Ecto neural progenitor cell (in vitro differentiated cells): ENCODE data around the gene CDC42BPG.

ENCODE experiments used
- DNase-seq: peaks from one replicate; pipeline ENCODE4 v3.0.0-alpha.2; 2018; ENCODE audit warnings: low spot score

The CDC42BPG gene, protein sequence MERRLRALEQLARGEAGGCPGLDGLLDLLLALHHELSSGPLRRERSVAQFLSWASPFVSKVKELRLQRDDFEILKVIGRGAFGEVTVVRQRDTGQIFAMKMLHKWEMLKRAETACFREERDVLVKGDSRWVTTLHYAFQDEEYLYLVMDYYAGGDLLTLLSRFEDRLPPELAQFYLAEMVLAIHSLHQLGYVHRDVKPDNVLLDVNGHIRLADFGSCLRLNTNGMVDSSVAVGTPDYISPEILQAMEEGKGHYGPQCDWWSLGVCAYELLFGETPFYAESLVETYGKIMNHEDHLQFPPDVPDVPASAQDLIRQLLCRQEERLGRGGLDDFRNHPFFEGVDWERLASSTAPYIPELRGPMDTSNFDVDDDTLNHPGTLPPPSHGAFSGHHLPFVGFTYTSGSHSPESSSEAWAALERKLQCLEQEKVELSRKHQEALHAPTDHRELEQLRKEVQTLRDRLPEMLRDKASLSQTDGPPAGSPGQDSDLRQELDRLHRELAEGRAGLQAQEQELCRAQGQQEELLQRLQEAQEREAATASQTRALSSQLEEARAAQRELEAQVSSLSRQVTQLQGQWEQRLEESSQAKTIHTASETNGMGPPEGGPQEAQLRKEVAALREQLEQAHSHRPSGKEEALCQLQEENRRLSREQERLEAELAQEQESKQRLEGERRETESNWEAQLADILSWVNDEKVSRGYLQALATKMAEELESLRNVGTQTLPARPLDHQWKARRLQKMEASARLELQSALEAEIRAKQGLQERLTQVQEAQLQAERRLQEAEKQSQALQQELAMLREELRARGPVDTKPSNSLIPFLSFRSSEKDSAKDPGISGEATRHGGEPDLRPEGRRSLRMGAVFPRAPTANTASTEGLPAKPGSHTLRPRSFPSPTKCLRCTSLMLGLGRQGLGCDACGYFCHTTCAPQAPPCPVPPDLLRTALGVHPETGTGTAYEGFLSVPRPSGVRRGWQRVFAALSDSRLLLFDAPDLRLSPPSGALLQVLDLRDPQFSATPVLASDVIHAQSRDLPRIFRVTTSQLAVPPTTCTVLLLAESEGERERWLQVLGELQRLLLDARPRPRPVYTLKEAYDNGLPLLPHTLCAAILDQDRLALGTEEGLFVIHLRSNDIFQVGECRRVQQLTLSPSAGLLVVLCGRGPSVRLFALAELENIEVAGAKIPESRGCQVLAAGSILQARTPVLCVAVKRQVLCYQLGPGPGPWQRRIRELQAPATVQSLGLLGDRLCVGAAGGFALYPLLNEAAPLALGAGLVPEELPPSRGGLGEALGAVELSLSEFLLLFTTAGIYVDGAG (N-terminal part only)

DNA sequence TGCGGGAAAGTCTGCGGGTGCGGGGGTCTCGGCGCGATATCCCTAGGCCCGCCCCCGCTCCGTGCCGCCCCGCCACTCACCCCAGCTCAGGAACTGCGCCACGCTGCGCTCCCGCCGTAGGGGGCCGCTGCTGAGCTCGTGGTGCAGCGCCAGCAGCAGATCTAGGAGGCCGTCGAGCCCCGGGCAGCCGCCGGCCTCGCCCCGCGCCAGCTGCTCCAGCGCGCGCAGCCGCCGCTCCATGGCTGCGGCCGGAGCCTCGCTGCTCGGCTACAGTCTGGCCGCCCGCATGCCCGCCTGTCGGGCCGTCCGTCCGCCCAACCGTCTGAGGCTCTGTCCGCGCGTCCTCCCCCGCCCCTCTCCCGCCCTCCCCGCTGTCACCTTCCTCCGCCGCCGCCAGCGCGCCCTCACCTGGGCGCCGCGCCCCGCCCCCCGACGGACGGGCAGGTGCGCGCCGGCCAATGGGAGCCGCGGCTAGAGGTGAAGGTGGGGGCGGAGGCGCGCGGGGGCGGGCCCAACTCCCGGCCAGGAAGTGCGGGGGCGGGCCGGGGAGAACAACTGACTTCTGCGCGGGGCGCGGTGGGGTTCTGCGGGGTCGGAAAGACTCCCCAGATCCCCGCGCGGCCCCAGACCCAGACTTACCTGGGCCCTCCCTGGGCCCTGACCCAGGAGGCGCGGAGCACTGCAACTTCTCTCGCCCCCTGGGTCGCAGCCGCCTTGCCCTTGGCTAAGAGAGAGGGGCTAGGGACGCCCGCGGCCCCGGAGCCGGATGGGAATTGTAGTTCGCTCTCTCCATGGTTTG lies at the start of gene CDC42BPG:
Gene CDC42BPG, minus strand, starts transcription at position 324 of the 799 bp plus-strand sequence. Its CDS starts 84 bp downstream, at position 240.
- peak; percentile 76 for DNase-seq

DNA sequence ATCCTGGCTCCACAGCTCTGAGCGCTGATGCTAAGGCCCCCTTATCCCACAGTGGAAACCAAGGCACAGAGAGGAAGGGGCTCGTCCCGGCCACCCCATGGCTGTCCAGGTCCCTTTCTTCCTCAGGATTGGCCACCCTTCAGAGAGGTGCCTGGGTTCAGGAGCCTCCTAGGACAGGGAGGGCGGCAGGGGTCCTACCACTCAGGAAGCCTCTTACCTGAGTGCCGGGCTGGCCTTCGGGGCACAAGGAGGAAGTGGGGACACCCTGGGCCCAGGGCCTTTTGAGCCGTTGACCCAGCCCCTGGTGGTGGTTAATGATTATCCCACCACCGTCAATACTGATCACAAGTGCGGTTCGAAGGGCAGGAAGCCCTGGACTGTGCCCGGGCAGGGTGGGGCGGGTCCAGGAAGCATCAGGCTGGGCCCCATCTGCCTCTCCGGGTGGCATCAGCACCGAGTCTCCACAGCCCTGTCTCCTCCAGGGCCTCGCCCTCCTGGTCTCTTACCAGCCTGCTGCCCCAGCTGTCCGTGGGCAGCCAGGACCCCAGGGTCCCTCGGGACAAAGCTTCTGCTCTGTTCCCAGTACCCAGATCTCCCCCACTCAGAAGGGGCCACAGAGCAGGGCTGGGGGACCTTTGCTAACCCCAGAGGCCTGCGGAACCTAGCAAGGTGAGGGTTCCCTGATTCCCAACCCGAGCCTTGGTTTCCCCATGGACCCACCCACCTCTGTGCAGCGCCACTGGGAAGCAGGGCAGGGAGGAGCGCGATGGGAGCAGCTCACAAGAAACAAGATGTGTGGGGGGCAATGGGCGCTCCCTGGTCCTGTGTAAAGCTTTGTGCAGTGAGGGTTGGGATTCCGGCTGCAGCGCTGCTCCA lies 49.0 kb upstream of the CDC42BPG start:
- no peak for DNase-seq

DNA sequence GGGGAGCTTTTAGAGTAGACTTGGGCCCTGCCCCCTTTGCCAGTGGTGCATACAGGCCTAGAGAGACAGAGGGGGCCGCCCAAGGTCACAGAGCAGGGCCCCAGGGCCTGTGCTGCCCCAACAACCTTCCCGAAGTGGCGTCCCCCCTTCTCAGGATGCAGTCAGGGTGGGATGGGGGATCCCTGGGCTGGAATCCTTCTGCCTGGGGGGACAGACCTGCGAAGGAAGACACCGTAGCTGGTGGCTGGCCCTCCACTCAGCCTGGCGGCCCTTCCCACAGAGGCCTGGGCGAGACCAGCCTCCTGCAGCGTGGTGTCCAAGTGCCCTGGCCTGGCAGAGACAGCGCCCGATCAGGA lies 48.4 kb upstream of the CDC42BPG start:
- DNase-seq, result no peak

DNA sequence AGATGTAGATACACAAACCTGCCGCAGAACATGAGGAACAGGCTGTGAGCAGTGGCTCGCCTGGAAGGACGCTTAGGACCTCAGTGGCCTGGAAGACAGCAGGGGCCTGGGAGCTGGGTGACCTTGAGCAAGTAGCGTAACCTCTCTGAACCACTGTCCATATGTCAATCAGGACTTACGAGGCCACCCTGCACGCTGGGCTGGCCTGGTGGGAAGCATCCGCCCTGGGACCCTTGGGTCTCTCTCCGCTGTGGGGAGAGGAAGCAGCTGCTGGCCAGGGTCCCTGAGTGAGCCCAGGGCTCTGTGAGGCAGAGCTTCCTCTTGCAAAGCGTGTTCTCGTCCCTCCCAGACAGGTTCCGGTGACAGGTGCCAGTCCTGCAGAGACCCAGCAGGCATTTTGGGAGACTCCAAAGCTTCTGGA lies 48.0 kb upstream of the CDC42BPG start:
- DNase-seq, result no peak

DNA sequence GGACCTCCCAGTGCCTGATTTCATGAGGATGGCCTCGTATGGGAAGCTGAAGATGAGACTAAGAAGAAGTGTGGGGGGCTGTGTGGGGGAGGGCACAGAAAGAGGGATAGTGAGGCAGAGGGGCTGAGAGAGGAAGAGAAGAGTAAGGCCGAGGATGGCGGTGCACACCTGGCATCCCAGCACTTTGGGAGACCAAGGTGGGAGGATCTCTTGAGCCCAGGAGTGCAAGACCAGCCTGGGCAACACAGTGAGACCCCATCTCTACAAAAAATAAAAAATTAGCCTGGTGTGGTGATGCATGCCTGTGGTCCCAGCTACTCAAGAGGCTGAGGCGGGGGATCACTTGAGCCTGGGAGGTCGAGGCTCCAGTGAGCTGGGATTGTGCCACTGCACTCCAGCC lies 47.4 kb upstream of the CDC42BPG start:
- DNase-seq, result no peak

DNA sequence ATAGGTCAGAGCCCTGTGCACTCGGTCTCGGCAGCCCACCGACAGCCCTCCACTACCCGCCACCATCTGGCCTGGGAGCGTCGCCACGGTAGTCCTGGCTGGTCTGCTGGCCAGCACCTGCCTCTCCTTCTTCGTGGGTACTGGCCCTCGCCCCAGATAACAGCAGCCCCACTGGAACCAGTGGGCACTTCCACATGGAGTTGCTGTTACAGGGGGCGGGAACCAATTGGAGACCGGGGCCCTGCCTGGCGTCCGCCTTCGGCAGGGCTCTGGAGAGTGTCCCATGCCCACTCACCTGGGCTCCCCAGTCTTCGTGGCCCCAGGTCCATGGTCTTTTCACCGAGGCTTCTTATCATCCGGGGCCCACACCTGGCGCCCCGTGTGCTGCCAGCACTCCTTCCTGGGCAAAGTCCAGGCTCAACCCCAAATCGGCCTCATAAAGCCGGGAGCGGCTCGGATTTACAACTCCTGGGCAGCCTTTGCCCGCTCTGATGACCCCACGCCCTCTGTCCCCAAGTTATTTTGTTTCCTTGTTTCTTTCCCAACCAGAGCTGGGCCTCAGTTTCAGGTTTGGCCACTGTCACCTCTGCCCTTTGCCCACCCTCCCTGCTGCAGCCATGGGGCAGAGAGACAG lies 46.9 kb upstream of the CDC42BPG start:
- DNase-seq, result no peak

DNA sequence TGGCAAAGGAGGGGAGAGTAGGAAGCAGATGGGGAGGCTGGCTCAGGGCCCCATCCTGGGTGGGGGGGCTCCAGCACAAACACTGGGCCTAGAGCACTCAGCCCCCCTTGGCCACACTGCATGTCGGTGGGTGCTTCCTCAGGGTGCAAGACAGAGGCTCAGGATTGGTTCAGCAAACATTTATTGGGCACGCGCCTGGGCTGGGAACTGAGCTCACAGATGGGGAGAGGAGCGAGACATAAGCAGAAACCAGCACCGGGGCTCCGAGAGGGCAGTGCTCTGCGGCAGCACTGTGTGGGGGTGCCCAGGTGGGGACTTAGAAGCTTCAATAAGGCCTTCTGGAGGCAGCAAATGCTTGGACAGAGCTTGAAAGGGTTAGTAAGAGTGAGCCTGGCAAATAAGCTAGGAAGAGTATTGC lies 46.1 kb upstream of the CDC42BPG start:
- no peak for DNase-seq

DNA sequence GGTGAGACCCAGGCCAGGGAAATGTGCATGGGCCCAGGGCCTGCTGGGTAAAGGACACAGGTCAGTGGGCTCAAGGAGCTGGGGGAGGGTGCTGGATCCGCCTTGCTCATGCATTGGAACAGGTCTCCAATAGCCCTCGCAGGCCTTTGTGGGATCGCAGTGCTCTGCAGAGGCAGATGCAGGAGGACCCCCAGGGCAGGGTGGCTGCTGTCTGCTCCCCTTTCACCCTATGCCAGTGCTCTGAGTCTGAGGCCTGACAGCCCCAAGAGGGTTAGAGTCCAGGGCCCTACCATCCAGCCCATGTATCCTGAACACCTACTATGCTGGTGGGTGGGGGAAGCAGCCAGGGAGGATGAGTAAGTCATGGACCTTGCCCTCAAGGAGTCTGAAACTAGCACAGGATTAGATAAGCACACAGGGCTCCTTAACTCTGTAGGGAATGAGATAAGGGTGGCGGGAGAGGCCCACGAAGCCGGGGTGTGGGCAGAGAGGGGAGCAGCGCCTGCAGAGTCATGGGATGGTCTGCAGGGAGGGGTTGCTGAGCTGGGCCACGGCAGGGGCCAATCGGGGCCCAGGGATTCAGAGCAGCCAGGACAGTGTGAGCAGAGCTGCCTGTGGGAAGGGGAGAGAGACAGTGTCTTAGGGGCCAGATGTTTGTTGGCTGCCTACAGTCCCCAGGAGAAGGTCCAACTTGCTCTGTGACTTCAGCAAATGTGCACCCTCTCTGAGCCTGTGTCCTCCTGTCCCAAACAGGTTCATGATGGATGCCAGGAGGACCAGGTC lies 44.5 kb upstream of the CDC42BPG start:
- no peak for DNase-seq

DNA sequence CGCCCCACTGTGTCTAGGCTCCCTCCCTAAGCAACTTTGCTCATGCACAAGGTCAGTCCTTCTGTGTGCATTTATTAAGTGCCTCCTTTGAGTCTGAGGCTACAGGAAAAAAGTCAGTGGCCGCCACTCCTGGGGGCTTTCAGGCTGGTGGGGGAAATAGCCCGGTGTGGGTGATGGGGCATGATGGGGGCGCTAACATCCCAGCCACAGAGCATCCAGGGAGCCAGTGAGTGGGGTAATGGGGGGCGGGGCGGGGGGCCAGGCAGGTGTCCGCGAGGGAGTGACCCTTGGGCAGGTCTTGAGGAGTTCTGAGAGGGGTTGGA lies 43.9 kb upstream of the CDC42BPG start:
- DNase-seq, result no peak

DNA sequence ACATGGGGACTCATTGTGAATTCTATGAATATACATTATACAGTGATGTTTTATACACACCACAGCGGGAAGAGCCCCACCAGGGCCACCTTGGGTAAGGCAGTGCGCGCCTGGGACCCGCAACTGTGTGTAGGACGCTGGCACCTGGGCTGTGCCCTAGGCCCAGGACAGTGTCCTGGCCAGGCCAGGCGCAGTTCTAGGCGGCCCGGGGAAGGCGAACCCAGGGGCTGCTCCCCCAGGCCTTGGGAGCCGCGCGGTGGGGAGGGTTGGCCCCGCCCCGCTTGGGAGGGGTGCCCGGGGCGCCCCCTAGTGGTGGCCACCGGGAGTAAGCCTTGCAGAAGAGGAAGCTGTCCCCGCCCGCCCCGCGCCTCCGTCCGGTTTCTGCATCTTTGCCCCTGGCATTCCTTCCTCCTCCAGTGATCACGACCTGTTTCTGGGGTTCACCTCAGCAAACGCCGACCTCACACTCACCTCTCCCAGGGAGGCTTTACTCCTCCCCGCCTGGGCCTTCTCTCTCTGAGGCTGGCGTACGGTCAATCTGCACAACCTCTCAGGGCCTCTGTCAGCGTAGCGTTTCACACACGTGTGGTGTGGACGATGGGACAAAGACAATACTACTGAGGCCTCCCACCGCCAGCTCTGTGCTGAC lies 43.4 kb upstream of the CDC42BPG start:
- DNase-seq, result peak; percentile 94

DNA sequence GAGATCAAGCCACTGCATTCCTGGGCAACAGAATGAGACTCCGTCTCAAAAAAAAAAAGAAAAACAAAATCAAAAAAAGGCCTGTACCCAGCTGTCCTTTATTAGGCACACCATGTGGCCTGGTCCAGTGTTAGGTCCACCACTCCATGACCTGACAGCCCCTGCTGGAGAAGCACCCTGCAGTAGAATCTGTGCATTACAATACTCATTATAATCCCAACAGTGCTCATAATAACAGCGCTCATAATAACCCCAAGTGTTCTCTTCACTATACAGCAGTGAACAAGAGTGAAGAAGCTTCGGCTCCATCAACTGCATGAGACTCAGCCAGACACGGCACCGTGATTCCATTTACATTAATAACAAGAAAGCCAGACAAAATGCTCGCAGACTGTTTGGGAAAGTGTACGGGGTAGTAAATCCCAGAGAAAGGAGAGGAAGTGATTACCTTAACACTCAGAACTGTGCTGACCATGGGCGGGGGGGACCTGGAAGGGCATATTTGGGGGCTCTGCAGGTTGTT lies 42.8 kb upstream of the CDC42BPG start:
- no peak for DNase-seq

DNA sequence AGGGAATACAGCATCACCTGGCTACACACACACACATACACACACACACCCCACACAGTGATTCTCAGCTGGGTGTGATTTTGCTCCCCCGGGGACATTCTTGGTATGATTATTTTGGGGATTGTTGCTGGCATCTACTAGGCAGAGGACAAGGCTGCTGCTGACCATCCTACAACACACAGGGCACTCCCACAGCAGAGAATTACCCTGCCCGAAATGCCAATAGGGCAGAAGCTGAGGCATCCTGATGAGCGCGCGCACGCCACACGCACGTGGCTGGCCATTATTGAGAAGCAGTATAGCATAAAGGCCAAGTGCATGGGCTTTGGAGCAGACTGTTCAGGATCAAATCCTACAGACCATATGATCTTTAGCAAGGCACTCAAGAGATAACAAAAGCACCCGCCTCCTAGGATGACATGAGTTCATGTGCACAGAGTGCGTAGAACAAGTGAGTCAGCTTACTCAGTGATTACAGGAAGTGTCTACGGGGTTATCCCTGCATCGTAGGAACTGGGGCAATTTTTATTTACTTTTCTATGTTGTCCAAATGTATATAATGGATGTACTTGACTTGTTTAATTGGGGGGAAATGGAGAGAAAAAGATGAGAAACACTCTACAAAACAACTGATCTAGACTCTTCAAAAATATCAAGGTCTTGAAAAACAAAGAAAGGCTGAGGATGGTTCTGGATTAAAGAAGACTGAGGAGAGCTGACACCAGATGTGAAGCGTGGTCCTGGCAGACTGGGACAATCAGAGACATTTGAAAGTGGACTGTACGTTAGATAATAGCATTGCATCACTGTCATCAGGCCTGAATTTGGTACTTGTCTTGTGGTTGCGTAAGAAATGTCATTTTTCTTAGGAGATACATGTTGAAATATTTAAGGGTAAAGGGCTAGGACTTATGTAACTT lies 41.2 kb upstream of the CDC42BPG start:
- DNase-seq, result no peak

DNA sequence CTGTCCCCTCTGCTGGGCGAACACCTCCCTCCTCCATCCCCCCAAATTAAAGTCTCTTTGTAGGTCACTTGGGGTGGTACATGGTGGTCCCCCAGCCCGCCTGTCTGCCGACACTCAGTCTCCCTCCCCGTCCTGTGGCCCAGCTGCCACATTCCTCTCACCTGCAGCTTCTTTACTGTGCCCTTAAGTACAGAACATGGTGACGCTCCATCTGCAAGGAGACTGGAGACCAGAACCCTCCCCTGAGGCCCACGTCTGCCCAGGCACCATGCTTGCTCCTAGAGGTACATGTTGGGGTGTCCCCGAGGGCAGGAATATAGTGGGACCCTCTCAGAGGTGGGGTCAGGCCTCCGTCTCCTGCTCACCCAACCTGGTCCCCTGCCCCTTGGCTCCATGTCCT lies 39.6 kb upstream of the CDC42BPG start:
- no peak for DNase-seq

DNA sequence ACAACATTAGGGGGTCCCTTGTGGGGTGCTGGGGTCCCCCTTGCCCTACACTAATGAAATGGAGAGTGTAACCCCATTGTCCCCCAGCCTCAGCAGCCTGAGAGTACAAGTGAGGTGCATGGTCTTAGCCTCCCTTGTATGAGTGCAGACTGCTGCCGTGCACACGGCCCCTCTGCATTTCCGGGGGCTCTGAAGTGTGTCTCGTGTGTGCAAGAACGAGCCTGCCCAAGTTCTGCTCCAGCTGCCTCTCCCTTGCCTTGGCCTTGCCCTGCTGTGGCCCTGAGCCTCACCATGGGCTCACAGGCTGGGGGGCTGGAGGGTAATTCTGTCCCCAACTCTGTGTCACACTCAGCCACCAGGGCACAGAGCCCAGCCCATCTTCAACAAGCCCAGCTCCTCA lies 39.1 kb upstream of the CDC42BPG start:
- DNase-seq, result no peak

DNA sequence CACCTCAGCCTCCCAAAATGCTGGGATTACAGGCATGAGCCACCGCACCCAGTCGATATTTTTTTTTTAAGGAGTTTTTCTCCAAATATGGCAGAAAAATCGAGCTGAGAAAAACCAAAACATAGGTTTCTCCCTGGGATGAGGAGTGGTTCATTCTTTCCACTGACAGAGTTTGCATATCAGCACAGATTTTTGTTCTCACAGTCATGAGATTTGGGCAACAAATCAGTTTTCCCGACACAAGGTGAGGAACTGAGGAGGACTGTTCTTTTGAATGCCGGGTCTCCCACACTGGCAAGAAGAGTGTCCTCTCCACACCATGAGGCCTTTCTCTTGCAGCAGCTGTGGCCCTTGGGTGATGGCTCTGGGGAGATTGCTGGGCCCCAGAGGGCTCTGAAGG lies 37.8 kb upstream of the CDC42BPG start:
- no peak for DNase-seq

DNA sequence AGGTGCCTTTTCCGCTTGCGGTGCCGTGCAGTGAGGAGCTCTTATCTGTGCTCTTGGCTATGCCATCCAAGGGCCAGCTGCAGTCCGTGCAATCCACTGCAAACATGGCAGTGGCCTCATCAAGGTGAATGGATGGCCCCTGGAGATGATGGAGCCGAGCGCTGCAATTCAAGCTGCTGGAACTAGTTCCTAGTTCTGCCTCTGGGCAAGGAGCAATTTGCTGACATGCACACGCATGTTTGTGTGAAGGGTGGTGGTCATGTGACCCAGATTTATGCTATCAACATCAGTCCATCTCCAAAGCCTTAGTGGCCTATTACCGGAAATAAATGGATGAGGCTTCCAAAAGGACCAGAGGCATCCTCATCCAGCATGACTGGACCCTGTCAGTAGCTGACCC lies 37.0 kb upstream of the CDC42BPG start:
- DNase-seq, result no peak

DNA sequence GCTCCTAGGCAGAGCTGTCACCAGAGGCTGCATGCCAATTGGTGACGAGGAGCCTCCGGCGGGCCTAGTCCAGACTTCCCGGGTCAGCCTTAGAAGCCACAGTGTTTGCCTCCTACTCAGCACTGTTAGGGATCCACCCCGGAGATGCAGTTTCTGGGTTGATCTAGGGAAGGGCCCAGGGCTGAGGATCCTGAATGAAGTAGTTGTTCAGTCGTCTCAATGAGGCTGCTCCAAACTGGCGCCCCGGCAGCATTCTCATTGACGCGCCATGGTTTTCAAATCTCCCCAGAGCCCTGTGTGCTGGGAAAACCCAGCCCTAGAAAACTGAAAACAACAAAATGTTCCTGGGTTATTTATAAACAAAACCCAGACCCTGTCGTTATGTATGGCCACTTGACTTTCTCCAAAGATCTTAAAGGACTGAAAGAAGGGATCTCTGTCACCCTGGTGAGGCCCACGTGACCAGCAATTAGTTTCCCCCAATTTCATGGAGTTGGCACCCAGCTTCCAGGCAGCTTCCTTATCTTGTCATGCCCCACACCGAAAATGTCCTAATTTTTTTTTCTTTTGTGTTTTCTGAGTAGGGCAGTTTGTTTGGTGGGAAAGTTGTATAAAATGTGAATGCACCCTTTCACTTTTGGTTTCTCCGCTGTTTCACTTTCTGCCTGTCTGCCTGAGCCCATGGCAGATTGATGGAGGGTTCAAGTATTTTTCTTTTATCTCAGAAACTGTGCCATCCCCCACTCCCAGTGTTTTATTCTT lies 36.0 kb upstream of the CDC42BPG start:
- no peak for DNase-seq
